AG08395 (cell line): ENCODE results near the gene ZSCAN5A.
"Not testable (repeated sequence)": the region's sequence is repeated elsewhere in the genome, so short reads cannot be mapped to it uniquely, and the experiment has no call there.

Source experiments
- DNase-seq: peaks from one replicate; pipeline ENCODE4 v3.0.0; 2012; ENCODE audit warnings: mixed read lengths, low spot score

Gene ZSCAN5A

DNA sequence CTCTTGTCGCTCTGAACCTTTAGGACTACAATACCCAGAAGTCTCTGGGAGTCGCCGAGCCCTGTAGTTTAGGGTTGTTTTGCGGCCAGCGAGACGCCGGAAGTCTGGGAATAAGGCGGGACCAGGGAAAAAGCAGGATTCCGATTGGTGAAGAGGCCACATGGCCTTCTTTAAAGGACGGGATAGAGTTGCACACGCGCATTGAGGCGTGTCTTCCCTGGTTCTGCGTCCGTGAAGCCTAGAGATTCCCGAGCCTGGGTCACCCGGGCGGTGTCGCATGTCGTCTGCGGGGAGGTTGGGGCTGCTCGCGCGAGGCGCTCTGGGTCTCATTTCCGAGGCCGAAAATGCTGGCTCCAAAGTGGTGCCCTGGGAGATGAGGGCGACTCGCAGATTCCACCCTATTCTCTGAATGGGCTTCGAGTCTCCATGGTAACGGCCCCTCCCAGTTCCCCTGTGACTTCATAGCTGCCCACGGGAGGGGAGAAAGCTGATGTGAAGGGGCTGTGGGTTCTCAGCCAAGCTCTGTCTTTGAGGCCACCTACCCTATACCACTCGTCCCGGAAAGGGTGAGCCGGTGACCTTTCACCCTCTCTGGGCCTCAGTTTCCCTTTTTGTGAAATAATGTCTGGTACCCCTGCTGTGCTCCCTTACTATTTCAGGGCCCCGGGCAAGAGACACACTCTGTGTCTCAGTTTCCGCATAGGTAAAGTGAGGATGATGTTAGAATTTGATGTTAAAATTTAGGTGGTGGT, 614 bp upstream of the ZSCAN5A start:
- DNase-seq = peak; percentile 98

DNA sequence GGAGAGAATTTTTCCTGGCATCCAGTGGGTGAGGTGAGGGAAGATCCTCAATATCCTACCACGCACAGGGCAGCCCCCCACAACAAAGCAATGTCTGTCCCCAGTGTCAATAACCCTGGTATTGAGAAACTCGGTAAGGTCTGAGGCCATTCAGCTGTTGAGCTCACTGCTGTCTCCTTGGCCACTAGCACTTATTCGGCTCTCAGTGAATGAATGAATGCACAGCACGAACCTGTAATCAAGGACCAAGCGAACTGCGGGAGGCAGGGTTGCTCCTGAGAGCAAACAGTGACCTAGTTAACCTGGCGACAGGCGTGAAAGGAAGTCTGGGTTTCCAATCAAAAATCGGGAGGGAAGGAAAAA, 640 bp downstream of the ZSCAN5A start:
- peak; percentile 19 for DNase-seq

DNA sequence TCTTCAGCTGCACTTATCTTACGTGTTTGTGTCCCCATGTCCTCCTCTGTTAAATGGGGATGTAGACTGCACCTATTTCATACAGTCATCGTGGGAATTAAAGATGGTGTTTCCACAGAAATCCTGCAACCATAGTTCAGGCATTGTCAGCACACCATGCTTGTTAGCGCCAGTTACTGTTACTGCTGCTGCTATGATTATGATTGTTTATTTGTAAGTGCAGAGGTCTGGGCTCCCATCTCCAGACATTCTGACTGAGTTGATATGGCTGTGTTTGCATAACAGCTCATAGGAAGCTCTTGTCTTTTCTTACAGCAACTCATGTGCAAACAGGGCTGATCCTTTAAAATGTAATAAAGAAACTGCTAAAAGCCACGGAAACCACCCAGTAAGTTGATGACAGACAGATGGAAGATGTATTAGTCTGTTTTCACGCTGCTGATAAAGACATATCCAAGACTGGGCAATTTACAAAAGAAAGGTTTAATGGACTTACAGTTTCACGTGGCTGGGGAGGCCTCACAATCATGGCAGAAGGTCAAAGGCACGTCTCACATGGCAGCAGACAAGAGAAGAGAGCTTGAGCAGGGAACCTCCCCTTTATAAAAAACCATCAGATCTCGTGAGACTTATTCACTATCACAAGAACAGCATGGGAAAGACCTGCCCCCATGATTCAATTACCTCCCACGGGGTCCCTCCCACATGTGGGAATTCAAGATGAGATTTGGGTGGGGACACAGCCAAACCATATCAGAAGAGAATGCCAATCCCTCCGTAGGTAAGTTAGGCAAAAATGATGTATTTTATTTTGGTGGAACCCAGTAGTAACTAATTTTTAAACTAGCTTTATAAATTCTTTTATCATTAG, 1.6 kb downstream of the ZSCAN5A start:
- DNase-seq = no peak

DNA sequence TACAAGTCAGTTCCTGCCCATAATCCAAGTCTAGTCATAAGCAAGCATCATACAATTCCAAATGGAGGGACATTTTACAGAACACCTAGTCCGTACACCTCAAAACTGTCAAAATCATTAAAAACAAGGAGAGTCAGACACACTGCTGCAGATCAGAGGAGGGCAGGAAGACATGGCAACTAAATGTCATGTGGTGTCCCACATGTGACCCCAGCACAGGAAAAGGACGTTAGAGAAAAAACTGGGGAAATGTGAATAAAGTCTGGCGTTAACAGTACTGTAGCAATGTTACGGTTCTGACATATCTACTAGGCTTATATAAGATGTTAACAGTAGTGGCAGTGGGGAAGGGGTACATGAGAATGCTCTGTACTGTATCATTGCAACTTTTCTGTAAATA, 2.3 kb downstream of the ZSCAN5A start:
- no peak for DNase-seq

DNA sequence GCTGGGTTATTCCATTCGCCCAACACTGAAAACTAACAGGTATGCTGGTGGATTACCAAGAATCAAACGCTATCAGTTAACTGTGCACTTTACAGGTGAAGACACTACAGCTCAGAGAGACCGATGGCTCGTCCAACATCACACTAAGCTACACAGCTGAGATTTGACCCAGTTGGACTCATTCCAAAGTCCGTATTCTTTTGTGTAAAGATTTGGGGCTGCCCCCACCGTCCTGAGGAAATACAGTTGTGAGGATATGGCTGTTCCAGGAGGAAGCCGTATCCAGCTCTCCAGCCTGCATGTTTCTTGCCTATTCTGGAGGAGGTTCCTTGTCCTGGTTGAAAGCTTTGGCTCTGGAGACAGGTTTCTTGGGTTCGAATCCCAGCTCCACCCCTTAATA, 4.2 kb downstream of the ZSCAN5A start:
- DNase-seq = no peak

DNA sequence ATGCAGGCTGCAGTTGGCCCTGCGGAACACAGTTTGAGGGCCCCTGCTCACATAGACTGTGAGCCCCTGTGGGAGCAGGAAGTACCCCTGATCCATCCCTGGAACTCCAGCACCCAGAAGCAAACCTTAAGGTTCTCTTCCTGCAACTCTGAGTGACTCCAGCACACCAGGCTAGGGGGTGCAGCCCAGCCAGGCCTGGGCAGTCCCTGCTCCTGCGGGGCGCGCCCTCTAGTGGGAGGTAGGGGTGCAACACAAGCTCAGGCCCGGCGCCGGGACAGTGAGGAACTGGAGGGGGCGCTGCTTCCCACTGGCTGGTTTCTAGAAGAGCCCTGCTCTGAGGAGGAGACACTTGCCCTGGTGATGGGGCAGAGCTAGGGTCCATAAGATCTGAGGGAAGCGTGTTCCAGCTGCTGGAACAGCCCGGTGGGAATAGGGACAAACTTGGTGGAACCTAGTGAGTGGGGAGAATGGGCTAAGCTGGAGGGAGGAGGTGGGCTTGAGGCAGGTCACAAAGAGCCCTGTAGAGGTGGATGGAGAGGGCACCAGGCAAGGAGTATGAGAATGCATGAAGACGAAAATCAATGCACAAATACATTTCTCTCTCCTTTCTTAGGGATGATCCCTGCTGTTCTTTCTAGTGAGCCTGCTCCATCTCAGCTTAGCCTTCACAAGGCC, 5.0 kb downstream of the ZSCAN5A start:
- peak; percentile 55 for DNase-seq

DNA sequence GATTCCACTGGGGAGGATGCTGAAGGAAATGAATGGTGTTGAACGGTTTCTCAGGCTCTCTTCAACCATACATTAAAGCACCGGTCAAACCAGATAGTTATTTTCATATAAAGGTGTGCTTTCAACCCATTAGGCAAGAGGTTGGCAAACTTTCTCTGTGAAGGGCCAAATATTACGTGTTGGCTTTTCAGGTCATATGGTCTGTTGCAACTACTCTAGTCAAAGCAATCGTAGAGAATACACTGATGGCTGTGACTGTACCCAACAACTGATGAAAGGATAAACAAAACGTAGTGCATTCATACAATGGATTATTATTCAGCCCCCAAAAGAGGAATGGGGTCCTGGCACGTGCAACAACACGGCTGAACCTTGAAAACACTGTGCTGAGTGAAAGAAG, 5.8 kb downstream of the ZSCAN5A start:
- no peak for DNase-seq

DNA sequence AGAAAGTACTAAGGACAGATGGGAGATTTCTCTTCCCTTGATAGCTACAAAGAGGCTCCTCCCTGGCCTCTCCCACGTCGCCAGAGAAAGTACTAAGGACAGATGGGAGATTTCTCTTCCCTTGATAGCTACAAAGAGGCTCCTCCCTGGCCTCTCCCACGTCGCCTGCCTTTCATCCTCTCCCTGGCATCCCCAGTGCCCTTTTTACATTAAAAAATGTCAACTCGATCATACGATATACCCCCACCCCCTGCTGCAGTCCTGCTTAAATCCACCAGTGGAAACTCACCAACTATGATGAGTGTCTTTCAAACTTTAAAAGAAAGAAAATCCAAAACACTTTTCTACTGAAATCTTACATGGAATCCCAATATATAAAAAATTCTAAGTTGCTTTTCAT, 7.6 kb downstream of the ZSCAN5A start:
- DNase-seq = not testable (repeated sequence)

DNA sequence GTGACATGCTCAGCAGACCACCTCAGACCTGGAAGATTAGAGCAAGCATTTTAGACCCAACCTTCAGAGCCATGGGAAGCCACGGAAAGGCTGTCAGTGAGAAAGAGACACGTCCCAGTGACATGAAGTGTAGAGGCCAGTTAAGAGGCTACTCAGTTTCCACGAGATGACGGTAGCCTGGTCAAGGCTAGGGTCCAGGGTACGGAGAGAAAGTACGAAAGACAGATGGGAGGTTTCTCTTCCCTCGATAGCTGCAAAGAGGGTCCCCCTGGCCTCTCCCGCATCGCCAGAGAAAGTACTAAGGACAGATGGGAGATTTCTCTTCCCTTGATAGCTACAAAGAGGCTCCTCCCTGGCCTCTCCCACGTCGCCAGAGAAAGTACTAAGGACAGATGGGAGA, 8.6 kb downstream of the ZSCAN5A start:
- DNase-seq = no peak

DNA sequence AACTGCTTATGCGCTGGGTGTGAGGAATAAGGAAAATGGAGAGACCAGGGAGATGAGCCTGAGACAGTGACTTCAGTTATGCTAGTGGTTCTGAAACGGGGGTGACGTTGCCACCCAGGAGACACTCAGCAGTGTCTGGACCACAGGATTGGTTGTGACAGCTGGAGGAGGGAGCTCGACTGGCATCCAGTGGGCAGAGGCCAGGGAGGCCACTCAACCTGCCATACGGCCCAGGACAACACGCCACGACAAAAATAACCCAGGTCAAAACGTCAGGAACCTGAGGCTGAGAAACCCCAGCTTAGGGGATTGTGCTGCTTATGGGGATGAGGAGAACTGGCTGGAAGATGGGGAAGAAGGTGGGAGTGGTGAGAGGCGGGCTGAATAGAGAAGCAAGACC, 10.4 kb downstream of the ZSCAN5A start:
- no peak for DNase-seq

DNA sequence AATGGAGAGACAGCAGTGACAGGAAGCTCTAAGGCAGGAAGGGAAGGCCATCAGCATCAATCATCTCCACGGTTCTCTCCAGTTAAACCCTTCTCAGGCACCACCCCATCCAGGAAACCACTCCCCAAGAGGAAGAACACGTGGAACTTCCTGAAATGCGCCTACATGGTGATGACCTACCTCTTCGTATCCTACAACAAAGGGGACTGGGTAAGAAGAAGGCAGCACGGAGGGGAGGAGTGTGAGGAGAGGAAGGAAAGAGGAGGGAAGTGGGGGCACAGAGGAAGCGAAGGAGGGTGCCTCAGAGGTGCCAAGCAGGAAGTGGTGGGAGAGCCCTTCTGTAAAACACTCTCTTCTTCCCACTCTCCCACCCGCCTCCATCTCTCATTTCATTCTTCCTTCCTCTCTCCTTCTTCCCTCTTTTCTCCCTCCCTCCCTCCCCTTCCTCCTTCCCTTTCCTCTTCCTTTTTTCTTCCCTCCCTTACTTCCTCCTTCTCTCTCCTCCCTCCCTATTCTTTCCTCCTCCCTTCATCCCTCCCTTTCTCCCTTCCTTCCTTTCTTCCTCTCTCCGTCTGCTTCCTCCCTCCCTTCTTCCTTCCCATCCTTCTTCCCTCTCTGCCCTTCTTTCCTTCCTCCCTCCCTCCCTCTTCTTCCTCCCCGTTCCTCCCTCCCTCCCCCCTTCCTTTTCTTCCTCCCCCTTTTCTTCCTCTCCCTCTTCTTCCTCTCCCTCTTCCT, 12.6 kb downstream of the ZSCAN5A start:
- no peak for DNase-seq

DNA sequence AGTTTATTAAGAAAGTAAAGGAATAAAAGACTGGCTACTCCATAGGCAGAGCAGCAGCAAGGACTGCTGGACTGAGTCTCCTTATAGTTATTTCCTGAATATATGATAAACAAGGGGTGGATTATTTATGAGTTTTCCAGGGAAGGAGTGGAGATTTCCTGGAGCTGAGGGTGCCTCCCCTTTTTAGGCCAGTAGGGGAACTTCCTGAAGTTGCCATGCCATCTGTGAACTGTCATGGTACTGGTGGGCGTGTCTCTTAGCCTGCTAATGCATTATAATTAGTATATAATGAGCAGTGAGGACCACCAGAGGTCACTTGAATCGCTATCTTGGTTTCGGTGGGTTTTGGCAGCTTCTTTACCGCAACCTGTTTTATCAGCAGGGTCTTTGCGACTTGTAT, 13.5 kb downstream of the ZSCAN5A start:
- DNase-seq = no peak

DNA sequence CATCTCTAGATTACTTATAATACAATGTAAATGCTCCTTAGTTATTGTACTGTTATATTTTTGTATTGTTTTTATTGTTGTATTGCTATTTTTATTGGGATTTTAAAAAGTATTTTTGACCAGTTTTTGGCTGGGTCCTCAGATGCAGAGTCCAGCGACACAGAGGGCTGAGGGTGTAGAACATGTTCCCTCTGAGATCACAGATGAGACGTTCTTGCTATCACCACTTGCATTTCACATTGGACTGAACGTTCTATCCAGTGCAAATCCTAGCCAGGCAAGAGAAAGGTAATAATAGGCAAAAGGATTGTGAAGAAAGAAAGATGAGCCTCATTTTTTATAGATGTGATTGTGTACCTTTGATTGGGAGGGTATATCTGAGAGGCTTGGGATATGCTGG, 15.0 kb downstream of the ZSCAN5A start:
- DNase-seq = no peak

DNA sequence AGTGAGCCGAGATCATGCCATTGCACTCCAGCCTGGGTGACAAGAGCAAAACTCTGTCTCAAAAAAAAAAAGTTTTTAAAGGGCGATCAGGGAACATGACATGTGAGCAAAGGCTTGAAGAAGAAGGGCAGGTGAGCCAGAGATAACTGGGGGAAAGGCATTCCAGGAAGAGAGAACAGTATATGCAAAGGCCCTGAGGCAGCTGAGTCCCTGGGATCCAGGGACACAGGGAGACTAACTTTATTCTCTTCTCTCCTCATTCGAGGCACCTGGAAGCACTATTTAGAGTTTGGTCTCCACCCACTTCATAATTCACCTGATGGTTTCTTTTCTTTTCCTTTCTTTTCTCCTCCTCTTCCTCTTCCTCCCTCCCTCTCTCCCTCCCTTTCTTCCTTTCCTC, 17.6 kb downstream of the ZSCAN5A start:
- no peak for DNase-seq

DNA sequence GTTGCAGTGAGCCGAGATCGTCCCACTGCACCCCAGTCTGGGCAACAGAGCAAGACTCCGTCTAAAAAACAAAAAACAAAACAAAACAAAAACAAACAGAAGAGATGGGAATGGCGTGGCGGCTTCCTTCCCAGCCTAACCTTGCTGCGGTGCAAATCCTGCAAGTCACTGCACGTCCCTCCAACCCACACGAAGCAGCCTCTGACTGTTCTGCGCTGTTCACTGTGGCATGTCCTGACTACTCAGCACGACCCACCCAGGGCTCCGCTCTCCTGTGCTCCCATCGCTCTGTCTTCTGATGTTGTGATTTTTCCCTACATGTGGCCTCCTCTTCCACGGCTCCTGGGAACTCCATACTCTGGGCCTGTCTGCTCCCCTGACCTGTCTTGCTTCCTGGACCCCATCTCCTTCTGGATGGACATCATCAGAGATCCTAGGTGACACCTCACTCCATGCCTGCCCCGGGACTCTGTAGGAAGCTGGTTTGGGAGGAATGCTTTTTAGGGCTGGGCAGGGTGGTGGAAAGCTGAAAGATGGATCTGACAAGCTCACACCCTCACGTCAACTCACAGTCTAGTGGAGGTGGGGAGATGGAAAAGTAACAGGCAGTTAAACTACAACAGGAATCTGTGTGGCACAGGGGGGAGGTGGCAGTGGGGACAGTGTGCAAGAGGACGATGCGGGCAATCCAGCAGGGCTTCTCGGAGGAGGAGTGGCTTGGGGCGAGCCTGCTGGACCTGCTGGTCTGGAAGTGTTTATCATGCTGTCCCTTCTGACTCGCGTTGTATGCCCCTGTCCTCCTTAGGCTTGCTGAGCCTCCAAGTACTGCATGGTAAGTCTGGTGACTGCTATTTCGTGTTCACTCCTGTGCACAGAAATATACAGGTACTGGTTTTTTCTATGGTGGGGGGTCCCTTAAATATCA, 18.8 kb downstream of the ZSCAN5A start:
- no peak for DNase-seq

DNA sequence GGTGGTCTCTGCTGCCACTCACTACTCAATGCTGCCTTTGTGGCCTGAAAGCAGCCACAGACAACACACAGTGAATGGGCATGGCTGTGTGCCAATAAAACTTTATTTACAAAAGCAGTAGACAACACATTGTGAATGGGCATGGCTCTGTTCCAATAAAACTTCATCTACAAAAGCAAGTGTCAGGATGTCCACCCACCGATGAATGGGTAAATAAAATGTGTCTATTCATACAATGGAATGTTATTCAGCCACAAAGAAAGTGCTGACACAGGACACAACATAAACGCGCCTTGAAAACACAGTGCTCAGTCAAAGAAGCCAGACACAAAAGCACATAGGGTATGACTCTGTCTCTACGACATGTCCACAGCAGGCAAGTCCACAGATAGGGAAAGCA, 20.1 kb downstream of the ZSCAN5A start:
- no peak for DNase-seq

DNA sequence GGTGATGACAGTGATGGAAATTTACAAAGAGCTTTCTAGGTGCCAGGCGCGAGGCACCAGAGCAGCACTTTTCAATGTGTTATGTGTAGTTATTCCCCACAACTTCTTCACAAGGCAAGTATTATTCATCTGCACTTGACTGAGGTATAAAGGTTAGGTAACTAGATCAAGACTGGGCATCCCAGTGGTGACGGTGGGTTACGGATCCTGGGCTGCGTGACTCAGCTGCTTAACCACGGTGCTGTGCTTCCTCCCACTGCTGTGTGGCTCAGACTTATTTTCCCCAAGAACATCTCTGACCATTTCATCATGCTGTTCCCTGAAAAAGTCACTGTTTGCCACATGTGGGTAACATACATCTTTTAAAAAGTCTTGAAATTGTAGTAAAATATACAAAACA, 22.8 kb downstream of the ZSCAN5A start:
- no peak for DNase-seq

DNA sequence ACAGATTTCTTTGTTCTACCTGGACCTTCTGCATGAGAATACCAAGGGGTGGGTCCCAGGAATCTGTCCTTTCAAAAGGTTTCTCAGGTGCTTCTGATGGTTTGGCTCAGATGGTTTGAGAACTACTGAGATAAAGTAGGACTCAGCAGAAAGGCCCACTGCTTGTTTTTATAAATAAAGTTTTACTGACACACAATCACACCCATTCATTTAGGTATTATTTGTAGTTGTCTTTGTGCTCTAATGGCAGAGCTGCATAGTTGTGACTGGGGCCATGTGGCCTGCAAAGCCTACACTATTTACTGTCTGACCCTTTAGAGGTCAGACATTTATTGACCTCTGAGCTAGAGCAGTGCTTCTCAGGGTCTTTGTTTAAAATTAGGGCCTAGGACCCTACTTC, 24.5 kb downstream of the ZSCAN5A start:
- DNase-seq = no peak

DNA sequence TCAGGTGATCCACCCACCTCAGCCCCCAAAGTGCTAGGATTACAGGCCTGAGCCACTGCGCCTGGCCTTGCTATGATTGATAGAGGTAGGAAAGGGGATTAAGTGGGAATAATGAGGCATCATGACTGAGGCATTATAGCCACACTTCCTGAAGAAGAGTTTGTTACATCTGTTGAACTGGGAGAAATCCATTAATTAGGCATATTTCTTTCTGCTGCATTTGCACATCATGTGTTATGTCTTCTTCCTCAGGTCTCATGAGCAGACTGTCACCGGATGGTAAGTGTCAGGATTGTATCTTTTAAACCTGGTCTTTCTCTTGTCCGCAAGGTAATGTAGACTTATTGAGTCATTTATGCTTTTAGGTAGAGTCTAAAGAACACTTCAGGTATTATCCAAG, 29.9 kb downstream of the ZSCAN5A start:
- DNase-seq = no peak

DNA sequence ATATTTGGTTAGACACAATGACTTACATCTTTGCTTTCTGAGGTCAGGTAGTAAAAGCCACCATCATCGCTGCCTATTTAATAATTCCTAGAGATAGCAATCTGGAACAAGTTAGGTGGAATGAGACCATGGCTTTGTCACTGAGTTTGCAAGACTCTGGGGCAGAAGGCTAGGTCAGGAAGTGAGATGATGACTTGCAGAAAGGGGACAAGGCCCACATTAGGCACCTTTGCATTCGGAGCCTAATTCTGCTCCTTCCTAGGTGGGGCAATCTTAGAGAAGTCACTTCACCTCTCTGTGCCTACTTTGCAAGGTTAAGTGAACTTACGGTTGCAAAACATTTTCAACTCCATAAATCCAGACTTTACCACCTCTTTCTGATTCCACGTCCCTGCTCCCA, 31.8 kb downstream of the ZSCAN5A start:
- DNase-seq = no peak

DNA sequence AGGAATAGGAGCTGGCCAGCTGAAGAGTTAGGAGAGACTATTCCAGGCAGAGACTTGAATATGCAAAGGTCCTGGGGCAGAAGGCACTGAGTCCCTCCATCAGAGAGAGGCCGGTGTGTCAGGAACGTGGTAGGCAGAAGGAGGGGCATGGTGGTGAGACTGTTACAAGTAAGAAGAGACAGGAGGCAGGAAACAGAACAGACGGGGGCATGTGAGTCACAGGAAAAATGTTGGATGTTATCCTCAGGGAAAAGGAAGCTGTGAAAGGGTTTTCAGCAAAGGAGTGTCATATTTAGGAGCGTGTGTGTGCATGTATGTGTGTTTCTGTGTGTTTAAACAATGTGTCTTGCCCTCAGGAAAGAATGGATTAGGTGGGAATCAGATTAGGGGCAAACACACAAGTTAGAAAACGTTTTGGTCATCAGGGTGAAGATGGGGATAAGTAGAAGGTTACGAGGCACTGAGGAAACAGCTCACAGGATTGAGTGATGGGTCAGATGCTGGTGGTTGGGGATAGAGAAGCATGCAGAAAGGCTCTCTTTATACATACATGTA, 41.0 kb downstream of the ZSCAN5A start:
- peak; percentile 33 for DNase-seq
